PC-9 (cell line): Measurements from ENCODE around the gene GLT1D1. TPM values are rescaled to one million over a fixed set of nuclear protein-coding genes. Genes with fewer than 3 reads are reported as not detected.

ENCODE experiments used
- BruUV-seq: library from RNA; stranded (reverse); fragments of 400-500 nt; replicated peaks from 2 replicates; lab custom pipeline; 2021; lab: Mats Ljungman, UMichigan
- CTCF ChIA-PET: fragments of 300-600 bp; sonication (Branson Sonifier 250); formaldehyde crosslinking; loops from one replicate; lab custom pipeline; 2022; ENCODE audit warnings: antibody characterized with exemption; lab: Charles Lee
- POLR2A ChIA-PET: fragments of 300-600 bp; sonication (Branson Sonifier 250); formaldehyde crosslinking; loops from one replicate; lab custom pipeline; 2022; ENCODE audit warnings: antibody characterized with exemption; ENCODE audit not compliant: unreplicated experiment; lab: Charles Lee
- DNase-seq, 2 experiments: peaks; one replicate each; pipeline versions ENCODE4 v3.0.0 to v3.0.0-alpha.2; 2015 to 2022; ENCODE audit warnings: mixed read lengths in 1 of 2
- H2AFZ ChIP-seq: fragments of 200-600 bp; sonication (generic); 2 replicates; pipeline ENCODE4 v1.8.1; 2017; ENCODE audit warnings: antibody characterized with exemption
- H3F3A ChIP-seq: fragments of 200-600 bp; sonication (generic); 2 replicates; pipeline ENCODE4 v1.8.1; 2017; ENCODE audit warnings: antibody characterized with exemption, mild to moderate bottlenecking, low read depth; ENCODE audit not compliant: insufficient read depth
- H3K27ac ChIP-seq: fragments of 200-600 bp; sonication (generic); 2 replicates; pipeline ENCODE4 v1.6.1; 2016; ENCODE audit warnings: mixed run types
- H3K27me3 ChIP-seq: fragments of 200-600 bp; sonication (generic); 2 replicates; pipeline ENCODE4 v1.6.1; 2016; ENCODE audit warnings: low read depth, mixed run types; ENCODE audit not compliant: insufficient read depth
- H3K36me3 ChIP-seq: fragments of 200-600 bp; sonication (generic); 2 replicates; pipeline ENCODE4 v1.6.1; 2016; ENCODE audit warnings: low read depth, mixed run types
- H3K4me1 ChIP-seq: fragments of 200-600 bp; sonication (generic); replicated peaks from 2 replicates; pipeline ENCODE4 v1.6.1; 2016; ENCODE audit warnings: mixed run types; ENCODE audit not compliant: insufficient read depth
- H3K4me2 ChIP-seq: fragments of 200-600 bp; sonication (generic); 2 replicates; pipeline ENCODE4 v1.6.1; 2017; ENCODE audit warnings: mixed run types
- H3K4me3 ChIP-seq: fragments of 200-600 bp; sonication (generic); 2 replicates; pipeline ENCODE4 v1.6.1; 2016; ENCODE audit warnings: mixed run types
- H3K79me2 ChIP-seq: fragments of 200-600 bp; sonication (generic); 2 replicates; pipeline ENCODE4 v1.6.1; 2017; ENCODE audit warnings: low read depth, mixed run types
- H3K9me2 ChIP-seq: fragments of 200-600 bp; sonication (generic); 2 replicates; pipeline ENCODE4 v1.8.1; 2017; ENCODE audit warnings: mild to moderate bottlenecking; ENCODE audit not compliant: insufficient read depth
- H3K9me3 ChIP-seq: fragments of 200-600 bp; sonication (generic); 2 replicates; pipeline ENCODE4 v1.8.1; 2016; ENCODE audit warnings: low read depth; ENCODE audit not compliant: insufficient read depth
- H4K20me1 ChIP-seq: fragments of 200-600 bp; sonication (generic); 2 replicates; pipeline ENCODE4 v1.8.1; 2017; ENCODE audit not compliant: insufficient read depth
- EZH2 ChIP-seq: fragments of 200-600 bp; sonication (generic); IDR thresholded peaks from 2 replicates; pipeline ENCODE4 v1.8.0; 2017; ENCODE audit warnings: antibody characterized with exemption, low read depth
- intact Hi-C: fragments of 100-400 bp; cut with micrococcal nuclease; formaldehyde crosslinking; loops from one replicate; pipeline ENCODE4 v1.10.0; 2022; ENCODE audit not compliant: unreplicated experiment
- total RNA-seq: library from RNA; stranded (reverse); gene quantifications from 2 replicates; pipeline ENCODE4 v1.2.3, GENCODE V29; 2021
- TF ChIP-seq, protein P1 (sequence below): fragments of 200-600 bp; sonication (generic); conservative IDR thresholded peaks from 2 replicates; pipeline ENCODE4 v1.6.1; 2017; ENCODE audit warnings: mixed run types, antibody characterized with exemption, mild to moderate bottlenecking, moderate library complexity

Gene GLT1D1
- total RNA-seq, 1 experiment from 2014 or later = not detected

DNA sequence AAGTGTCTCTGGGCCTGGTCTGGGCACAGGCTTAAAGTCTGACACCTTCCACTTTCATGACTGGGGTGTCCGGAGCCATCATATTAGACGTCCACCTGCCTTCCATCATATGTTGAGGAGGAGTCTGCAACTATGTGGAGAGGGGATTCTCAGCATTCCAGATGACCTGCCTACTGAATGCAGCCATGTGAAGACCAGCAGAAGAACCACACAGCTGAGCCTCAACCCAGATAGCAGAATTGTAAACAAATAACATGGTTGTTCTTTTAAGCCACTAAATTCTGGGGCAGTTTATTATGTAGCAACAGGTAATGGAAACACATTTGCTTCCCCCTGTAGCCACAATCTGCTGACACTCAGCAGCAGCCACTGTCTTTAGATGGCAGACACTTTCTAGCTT is 25.6 kb upstream of the GLT1D1 start:
- Histone ChIP-seq H3K4me2 (no peak overlapping the region), H3K4me3 (no peak overlapping the region), H3K4me1 (no peaks in the 10 kb centered on the region), H3K27ac (no peak overlapping the region), H2AFZ (no peak overlapping the region), H3K27me3 (no peaks in the 10 kb centered on the region), H4K20me1 (no peaks in the 10 kb centered on the region), H3K36me3 (no peaks in the 10 kb centered on the region), H3F3A (no peaks in the 10 kb centered on the region), H3K9me2 (peaks cover 4% of the 10 kb centered on the region; the same call in 1 of the 2 replicates), H3K9me3 (no peaks in the 10 kb centered on the region), H3K79me2 (peaks cover 5% of the 10 kb centered on the region)
- intact Hi-C loops = no loop called here
- no peak for DNase-seq
- ChIA-PET CTCF (interaction anchor here (0.8 kb wide), 1 partner anchor 26 kb away, joined by 5 read pairs; no protein-coding TSS in a partner anchor), POLR2A (no interaction called here)
- BruUV-seq = no TSS peak
- TF ChIP-seq EZH2 = no peak
- TF ChIP-seq, protein P1, sequence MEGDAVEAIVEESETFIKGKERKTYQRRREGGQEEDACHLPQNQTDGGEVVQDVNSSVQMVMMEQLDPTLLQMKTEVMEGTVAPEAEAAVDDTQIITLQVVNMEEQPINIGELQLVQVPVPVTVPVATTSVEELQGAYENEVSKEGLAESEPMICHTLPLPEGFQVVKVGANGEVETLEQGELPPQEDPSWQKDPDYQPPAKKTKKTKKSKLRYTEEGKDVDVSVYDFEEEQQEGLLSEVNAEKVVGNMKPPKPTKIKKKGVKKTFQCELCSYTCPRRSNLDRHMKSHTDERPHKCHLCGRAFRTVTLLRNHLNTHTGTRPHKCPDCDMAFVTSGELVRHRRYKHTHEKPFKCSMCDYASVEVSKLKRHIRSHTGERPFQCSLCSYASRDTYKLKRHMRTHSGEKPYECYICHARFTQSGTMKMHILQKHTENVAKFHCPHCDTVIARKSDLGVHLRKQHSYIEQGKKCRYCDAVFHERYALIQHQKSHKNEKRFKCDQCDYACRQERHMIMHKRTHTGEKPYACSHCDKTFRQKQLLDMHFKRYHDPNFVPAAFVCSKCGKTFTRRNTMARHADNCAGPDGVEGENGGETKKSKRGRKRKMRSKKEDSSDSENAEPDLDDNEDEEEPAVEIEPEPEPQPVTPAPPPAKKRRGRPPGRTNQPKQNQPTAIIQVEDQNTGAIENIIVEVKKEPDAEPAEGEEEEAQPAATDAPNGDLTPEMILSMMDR = no peak

DNA sequence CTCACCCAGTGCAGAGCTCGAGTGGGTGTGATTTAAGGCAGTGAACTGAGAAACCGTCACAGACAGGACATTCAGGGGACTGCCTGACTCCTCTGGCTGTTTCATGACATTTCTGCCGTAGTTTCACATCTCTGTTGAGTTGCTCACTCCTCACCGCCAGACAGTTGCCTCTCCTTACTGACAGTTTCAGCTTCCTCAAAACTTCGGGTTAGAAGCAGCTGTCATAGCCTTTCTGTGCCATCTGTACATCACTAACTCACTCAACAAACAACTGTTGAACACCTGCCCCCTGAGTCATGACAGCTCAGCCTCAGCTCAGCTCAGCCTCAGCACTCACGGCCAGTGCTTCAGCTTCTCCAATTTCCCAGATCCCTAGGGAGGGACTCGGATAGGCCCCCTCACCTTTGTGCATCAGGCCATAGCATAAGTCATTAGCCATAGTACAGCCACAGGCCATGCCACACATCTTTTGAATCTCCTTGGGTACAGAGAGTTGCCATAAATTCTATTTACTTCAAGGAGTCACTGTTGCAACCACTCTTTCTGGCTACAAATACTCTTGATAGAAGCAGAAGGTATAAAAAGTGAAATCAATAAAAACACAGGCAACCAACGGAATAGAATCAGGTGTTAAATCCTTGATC is 23.3 kb upstream of the GLT1D1 start:
- H3K4me1 ChIP-seq = no peaks in the 10 kb centered on the region
- intact Hi-C loops = no loop called here
- no peak for DNase-seq
- no peaks in the 10 kb centered on the region for H3F3A ChIP-seq
- H3K79me2 ChIP-seq = no peaks in the 10 kb centered on the region
- H3K27ac ChIP-seq = no peak overlapping the region
- H4K20me1 ChIP-seq = no peaks in the 10 kb centered on the region
- no TSS peak for BruUV-seq
- H3K4me3 ChIP-seq = no peak overlapping the region
- ChIA-PET CTCF (no interaction called here), POLR2A (no interaction called here)
- H3K27me3 ChIP-seq = peaks cover 11% of the 10 kb centered on the region
- TF ChIP-seq, protein P1 = no peak
- no peak for TF ChIP-seq EZH2
- no peaks in the 10 kb centered on the region for H3K36me3 ChIP-seq
- H3K9me3 ChIP-seq = no peaks in the 10 kb centered on the region
- peaks cover under 1% of the 10 kb centered on the region; the same call in 1 of the 2 replicates for H3K9me2 ChIP-seq
- H3K4me2 ChIP-seq = no peak overlapping the region
- H2AFZ ChIP-seq = no peak overlapping the region

DNA sequence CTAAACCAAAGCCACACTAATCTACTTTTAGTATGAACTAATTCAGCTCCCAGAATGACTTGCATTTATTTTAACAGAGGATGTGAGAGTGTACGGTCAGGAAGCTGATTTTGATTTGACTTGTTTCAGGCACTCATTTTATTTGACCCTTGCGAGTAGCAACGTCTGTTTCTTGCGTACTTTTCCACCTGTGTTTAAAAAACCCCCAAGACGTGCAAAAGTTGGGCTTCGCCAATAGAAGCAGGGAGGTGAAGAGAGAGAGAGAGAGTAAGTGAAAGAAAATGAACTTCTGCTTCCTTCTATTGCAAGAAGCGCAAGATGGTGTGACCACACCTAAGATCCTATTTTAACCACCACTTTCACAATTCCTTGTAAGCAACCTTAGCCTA is 22.8 kb upstream of the GLT1D1 start:
- H3K9me3 ChIP-seq = no peaks in the 10 kb centered on the region
- no peaks in the 10 kb centered on the region for H4K20me1 ChIP-seq
- no peaks in the 10 kb centered on the region for H3K4me1 ChIP-seq
- ChIA-PET CTCF (no interaction called here), POLR2A (no interaction called here)
- H3K27me3 ChIP-seq = peaks cover 16% of the 10 kb centered on the region
- TF ChIP-seq, protein P1 = no peak
- no peak overlapping the region for H3K4me3 ChIP-seq
- H3K27ac ChIP-seq = no peak overlapping the region
- H3K9me2 ChIP-seq = no peaks in the 10 kb centered on the region
- H3F3A ChIP-seq = no peaks in the 10 kb centered on the region
- no peak overlapping the region for H2AFZ ChIP-seq
- no peaks in the 10 kb centered on the region for H3K79me2 ChIP-seq
- BruUV-seq = no TSS peak
- intact Hi-C loops = no loop called here
- no peak for DNase-seq
- no peaks in the 10 kb centered on the region for H3K36me3 ChIP-seq
- H3K4me2 ChIP-seq = no peak overlapping the region
